ENCODE results near the gene SMOC1.

The SMOC1 gene

DNA sequence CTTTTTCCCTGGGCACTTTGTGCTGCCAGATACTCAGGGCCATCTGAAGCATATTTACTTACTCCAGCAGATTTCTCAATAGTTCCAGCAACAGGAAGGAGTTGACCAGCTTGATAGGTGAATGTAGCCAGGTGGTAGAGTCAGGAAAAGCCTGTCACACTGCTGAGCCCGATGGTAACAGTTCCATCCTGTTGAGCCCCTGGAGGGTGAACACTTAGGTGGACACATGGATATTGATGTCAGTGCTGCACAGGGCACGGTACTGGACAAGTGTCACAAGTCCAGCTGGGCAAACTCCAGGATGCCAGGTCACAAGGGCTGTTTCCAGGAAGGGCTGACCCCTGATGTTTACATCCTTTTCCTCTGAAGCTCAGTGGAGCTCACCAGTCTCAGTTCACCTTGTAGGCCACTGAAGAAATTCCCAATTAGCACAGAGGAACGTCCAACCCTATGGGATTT, 2.3 kb upstream of the SMOC1 start:
- TF ChIP-seq SUZ12 (IDR thresholded peaks at IDR 0.05; ENCODE audit: extremely low read depth, insufficient read depth, insufficient read length) (no peak), ZNF274 (IDR thresholded peaks at IDR 0.05; ENCODE audit: low read depth, low read length) (no peak), YY1 (IDR thresholded peaks at IDR 0.05; ENCODE audit: insufficient read depth, insufficient read length) (no peak)
- Histone ChIP-seq H3K4me3 (ENCODE audit: insufficient read length, low read depth) (no peak overlapping the region), H3K9me3 (ENCODE audit: insufficient read depth, low read length) (no peaks in the 10 kb centered on the region), H3K36me3 (ENCODE audit: insufficient read depth, insufficient read length, low read length) (no peaks in the 10 kb centered on the region), H3K9ac (ENCODE audit: insufficient read length, low read depth) (no peak overlapping the region), H3K27me3 (ENCODE audit: insufficient read depth, insufficient read length) (peaks cover 40% of the 10 kb centered on the region), H3K4me1 (ENCODE audit: insufficient read depth, insufficient read length) (peaks cover 5% of the 10 kb centered on the region)
- no peak for DNase-seq (ENCODE audit: low read depth, low spot score)

DNA sequence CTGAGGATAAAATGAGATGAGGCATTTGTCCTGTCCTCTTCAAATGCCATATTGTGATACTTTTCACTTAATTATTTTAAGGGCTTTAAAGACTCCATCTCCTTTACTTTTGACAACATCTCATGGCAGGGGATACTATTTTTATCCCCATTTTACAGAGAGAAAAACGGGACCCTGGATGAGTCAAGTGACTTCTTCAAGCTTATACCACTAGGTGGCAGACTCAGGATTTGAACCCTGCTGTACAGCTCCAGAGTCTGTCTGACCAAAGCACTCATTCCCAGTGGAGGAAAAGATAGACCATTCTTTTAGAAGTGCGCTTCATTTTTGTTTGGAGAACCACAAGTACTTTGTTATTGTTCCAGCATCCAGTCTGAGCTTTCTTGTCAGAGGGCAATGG, 1.7 kb upstream of the SMOC1 start:
- Histone ChIP-seq H3K27me3 (ENCODE audit: insufficient read depth, insufficient read length) (peaks cover 45% of the 10 kb centered on the region), H3K4me3 (ENCODE audit: insufficient read length, low read depth) (no peak overlapping the region), H3K4me1 (ENCODE audit: insufficient read depth, insufficient read length) (peaks cover 5% of the 10 kb centered on the region), H3K36me3 (ENCODE audit: insufficient read depth, insufficient read length, low read length) (no peaks in the 10 kb centered on the region), H3K9me3 (ENCODE audit: insufficient read depth, low read length) (no peaks in the 10 kb centered on the region), H3K9ac (ENCODE audit: insufficient read length, low read depth) (no peak overlapping the region)
- no peak for TF ChIP-seq YY1 (IDR thresholded peaks at IDR 0.05; ENCODE audit: insufficient read depth, insufficient read length)
- no peak for TF ChIP-seq ZNF274 (IDR thresholded peaks at IDR 0.05; ENCODE audit: low read depth, low read length)
- no peak for TF ChIP-seq SUZ12 (IDR thresholded peaks at IDR 0.05; ENCODE audit: extremely low read depth, insufficient read depth, insufficient read length)
- DNase-seq (ENCODE audit: low read depth, low spot score), result no peak

GRCh38 chr14:69878251-69878650, 965 bp upstream of the SMOC1 start:
- no peaks in the 10 kb centered on the region for H3K9me3 ChIP-seq (ENCODE audit: insufficient read depth, low read length)
- H3K27me3 ChIP-seq (ENCODE audit: insufficient read depth, insufficient read length), result peaks cover 47% of the 10 kb centered on the region
- no peak for TF ChIP-seq SUZ12 (IDR thresholded peaks at IDR 0.05; ENCODE audit: extremely low read depth, insufficient read depth, insufficient read length)
- no peak for TF ChIP-seq ZNF274 (IDR thresholded peaks at IDR 0.05; ENCODE audit: low read depth, low read length)
- TF ChIP-seq YY1 (IDR thresholded peaks at IDR 0.05; ENCODE audit: insufficient read depth, insufficient read length), result no peak
- DNase-seq (ENCODE audit: low read depth, low spot score), result no peak
- no peak overlapping the region for H3K4me3 ChIP-seq (ENCODE audit: insufficient read length, low read depth)
- H3K4me1 ChIP-seq (ENCODE audit: insufficient read depth, insufficient read length), result peaks cover 5% of the 10 kb centered on the region
- H3K36me3 ChIP-seq (ENCODE audit: insufficient read depth, insufficient read length, low read length), result no peaks in the 10 kb centered on the region
- H3K9ac ChIP-seq (ENCODE audit: insufficient read length, low read depth), result no peak overlapping the region

DNA sequence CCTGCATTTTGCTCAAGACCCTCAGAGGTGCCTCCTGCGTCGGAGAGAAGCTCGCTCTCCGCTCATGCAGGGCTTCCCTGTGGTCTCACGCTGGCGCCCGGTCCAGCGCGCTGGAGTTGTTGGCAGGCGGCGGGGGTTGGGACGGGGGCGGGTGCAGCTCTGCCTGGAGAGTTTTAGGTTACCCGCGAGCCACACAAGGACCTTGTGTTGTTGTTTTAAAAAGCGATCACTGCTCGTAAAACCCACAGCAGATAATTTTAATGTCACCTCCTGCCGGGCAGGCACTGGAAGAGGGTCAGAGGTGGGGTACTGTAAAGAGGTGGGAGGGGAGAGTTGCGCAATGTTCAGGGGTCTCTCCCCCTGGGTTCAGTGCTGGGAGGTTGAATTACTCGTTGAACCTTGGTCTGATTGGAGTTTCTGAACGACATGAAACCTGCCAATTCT, 850 bp downstream of the SMOC1 start:
- H3K9me3 ChIP-seq (ENCODE audit: insufficient read depth, low read length), result no peaks in the 10 kb centered on the region
- H3K9ac ChIP-seq (ENCODE audit: insufficient read length, low read depth), result peak overlapping the region; percentile 64
- H3K4me3 ChIP-seq (ENCODE audit: insufficient read length, low read depth), result peak overlapping the region; percentile 62
- peaks cover 47% of the 10 kb centered on the region for H3K27me3 ChIP-seq (ENCODE audit: insufficient read depth, insufficient read length)
- peaks cover 5% of the 10 kb centered on the region for H3K4me1 ChIP-seq (ENCODE audit: insufficient read depth, insufficient read length)
- TF ChIP-seq SUZ12 (IDR thresholded peaks at IDR 0.05; ENCODE audit: extremely low read depth, insufficient read depth, insufficient read length), result no peak
- TF ChIP-seq YY1 (IDR thresholded peaks at IDR 0.05; ENCODE audit: insufficient read depth, insufficient read length), result no peak
- no peak for TF ChIP-seq ZNF274 (IDR thresholded peaks at IDR 0.05; ENCODE audit: low read depth, low read length)
- DNase-seq (ENCODE audit: low read depth, low spot score), result no peak
- H3K36me3 ChIP-seq (ENCODE audit: insufficient read depth, insufficient read length, low read length), result no peaks in the 10 kb centered on the region

- no peak overlapping the region for H3K4me3 ChIP-seq (ENCODE audit: insufficient read length, low read depth)
- no peak for TF ChIP-seq ZNF274 (IDR thresholded peaks at IDR 0.05; ENCODE audit: low read depth, low read length)
- TF ChIP-seq YY1 (IDR thresholded peaks at IDR 0.05; ENCODE audit: insufficient read depth, insufficient read length), result no peak
- no peak for TF ChIP-seq SUZ12 (IDR thresholded peaks at IDR 0.05; ENCODE audit: extremely low read depth, insufficient read depth, insufficient read length)
- peaks cover 47% of the 10 kb centered on the region for H3K27me3 ChIP-seq (ENCODE audit: insufficient read depth, insufficient read length)
- H3K9ac ChIP-seq (ENCODE audit: insufficient read length, low read depth), result no peak overlapping the region
- DNase-seq (ENCODE audit: low read depth, low spot score), result no peak
- H3K36me3 ChIP-seq (ENCODE audit: insufficient read depth, insufficient read length, low read length), result no peaks in the 10 kb centered on the region
- no peaks in the 10 kb centered on the region for H3K9me3 ChIP-seq (ENCODE audit: insufficient read depth, low read length)
- peaks cover 5% of the 10 kb centered on the region for H3K4me1 ChIP-seq (ENCODE audit: insufficient read depth, insufficient read length)
These were observed 1.7 kb downstream of the SMOC1 start for GRCh38 chr14:69880893-69881292.

DNA sequence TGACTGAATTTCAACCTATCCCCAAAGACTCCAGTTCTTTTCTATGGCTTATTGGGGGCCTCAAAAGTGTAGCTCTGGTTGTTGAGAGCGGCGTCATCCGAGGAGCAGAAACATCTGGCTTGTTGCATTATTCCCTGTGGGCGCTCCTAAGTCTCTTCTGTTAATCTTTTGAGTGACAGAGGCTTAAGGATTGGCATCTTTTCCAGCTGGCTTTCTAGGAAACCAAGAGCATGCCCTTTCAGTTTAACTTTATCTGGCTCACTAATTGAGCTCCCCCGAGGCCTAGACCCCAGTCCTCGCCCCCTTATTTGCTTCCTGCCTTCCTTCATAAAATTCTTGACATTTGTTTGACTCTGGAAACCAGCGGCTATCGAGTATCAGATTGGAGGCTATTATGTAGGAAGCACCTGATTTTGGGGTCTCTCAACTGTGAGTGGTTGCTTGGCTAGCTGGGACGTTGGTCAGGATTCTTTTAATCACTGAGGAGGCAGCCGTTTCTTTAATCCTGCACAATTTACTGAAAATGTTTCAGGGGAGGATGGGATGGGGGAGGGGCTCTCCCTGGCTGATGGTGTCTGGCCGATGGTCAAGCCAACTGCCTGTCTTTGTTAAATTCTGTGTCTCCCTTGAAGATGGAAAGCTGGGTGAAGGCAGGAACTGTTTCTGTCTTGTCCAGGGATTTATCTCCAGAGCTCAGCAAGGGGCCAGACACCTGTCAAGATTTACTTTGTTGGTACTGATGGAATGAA, 3.1 kb downstream of the SMOC1 start:
- Histone ChIP-seq H3K9ac (ENCODE audit: insufficient read length, low read depth) (no peak overlapping the region), H3K4me1 (ENCODE audit: insufficient read depth, insufficient read length) (peaks cover 5% of the 10 kb centered on the region), H3K9me3 (ENCODE audit: insufficient read depth, low read length) (no peaks in the 10 kb centered on the region), H3K4me3 (ENCODE audit: insufficient read length, low read depth) (no peak overlapping the region), H3K36me3 (ENCODE audit: insufficient read depth, insufficient read length, low read length) (no peaks in the 10 kb centered on the region), H3K27me3 (ENCODE audit: insufficient read depth, insufficient read length) (peaks cover 47% of the 10 kb centered on the region)
- no peak for DNase-seq (ENCODE audit: low read depth, low spot score)
- TF ChIP-seq YY1 (IDR thresholded peaks at IDR 0.05; ENCODE audit: insufficient read depth, insufficient read length), result no peak
- no peak for TF ChIP-seq SUZ12 (IDR thresholded peaks at IDR 0.05; ENCODE audit: extremely low read depth, insufficient read depth, insufficient read length)
- TF ChIP-seq ZNF274 (IDR thresholded peaks at IDR 0.05; ENCODE audit: low read depth, low read length), result no peak

- H3K4me3 ChIP-seq (ENCODE audit: insufficient read length, low read depth), result no peak overlapping the region
- no peak overlapping the region for H3K9ac ChIP-seq (ENCODE audit: insufficient read length, low read depth)
- no peak for DNase-seq (ENCODE audit: low read depth, low spot score)
- no peaks in the 10 kb centered on the region for H3K36me3 ChIP-seq (ENCODE audit: insufficient read depth, insufficient read length, low read length)
- TF ChIP-seq ZNF274 (IDR thresholded peaks at IDR 0.05; ENCODE audit: low read depth, low read length), result no peak
- TF ChIP-seq SUZ12 (IDR thresholded peaks at IDR 0.05; ENCODE audit: extremely low read depth, insufficient read depth, insufficient read length), result no peak
- TF ChIP-seq YY1 (IDR thresholded peaks at IDR 0.05; ENCODE audit: insufficient read depth, insufficient read length), result no peak
- no peaks in the 10 kb centered on the region for H3K9me3 ChIP-seq (ENCODE audit: insufficient read depth, low read length)
- H3K4me1 ChIP-seq (ENCODE audit: insufficient read depth, insufficient read length), result peaks cover 5% of the 10 kb centered on the region
- peaks cover 43% of the 10 kb centered on the region for H3K27me3 ChIP-seq (ENCODE audit: insufficient read depth, insufficient read length)
These were observed 3.7 kb downstream of the SMOC1 start for GRCh38 chr14:69882915-69883314.
